ENCODE measurements around the gene KLK4. TPM values are rescaled to one million over a fixed set of nuclear protein-coding genes. Genes with fewer than 3 reads are reported as not detected.

KLK4 gene
- total RNA-seq, 1 experiment from 2014 or later, result 0.48 TPM

DNA sequence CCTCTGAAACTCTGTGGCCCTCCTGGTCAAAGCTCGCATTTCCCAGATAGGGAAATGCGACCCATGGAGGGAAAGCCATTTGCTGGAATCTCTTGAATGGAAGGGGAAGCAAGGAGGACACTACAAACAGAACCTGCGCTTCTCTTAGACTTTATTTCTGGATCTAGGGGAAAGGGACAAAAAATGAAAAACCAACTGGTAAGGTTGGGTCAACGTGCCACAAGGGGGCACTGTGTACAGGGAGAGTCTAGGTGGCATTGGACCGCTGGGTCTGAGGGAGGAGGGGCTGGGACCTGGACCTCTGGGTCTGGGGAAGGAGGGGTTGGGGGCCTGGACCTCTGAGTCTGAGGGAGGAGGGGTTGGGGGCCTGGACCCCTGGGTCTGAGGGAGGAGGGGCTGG, 5.0 kb downstream of the KLK4 start:
- H3K4me2 ChIP-seq (ENCODE audit: insufficient read depth, insufficient read length, low read length), result no peak overlapping the region
- no peaks in the 10 kb centered on the region for H3K4me1 ChIP-seq (ENCODE audit: insufficient read depth, low read length)
- no peak overlapping the region for H3K9ac ChIP-seq (ENCODE audit: extremely low read depth, insufficient read length, low read length)
- no peak overlapping the region for H3K14ac ChIP-seq (ENCODE audit: insufficient read depth, low read length)
- peaks cover 10% of the 10 kb centered on the region; the same call in 1 of the 2 replicates for H3K27me3 ChIP-seq (ENCODE audit: insufficient read depth, low read length)
- H3K4me1 Mint-ChIP-seq, result peaks cover 18 to 26% of the 10 kb centered on the region in 2 experiments
- H2BK120ac ChIP-seq (ENCODE audit: low read depth, low read length, poor library complexity, severe bottlenecking), result no peak overlapping the region
- no peak overlapping the region for H3K18ac ChIP-seq (ENCODE audit: insufficient read length, low read depth, low read length)
- no peak overlapping the region for H3K4ac ChIP-seq (ENCODE audit: low read depth, low read length)
- H3K56ac ChIP-seq (ENCODE audit: insufficient read length, low read depth, low read length), result no peak overlapping the region
- H3K23ac ChIP-seq (ENCODE audit: insufficient read length, low read depth, low read length), result no peak overlapping the region
- H2BK12ac ChIP-seq (ENCODE audit: insufficient read length, low read depth, low read length), result no peak overlapping the region
- no peak overlapping the region for H2BK20ac ChIP-seq (ENCODE audit: low read depth, low read length, poor library complexity, severe bottlenecking)
- H3K79me1 ChIP-seq (ENCODE audit: insufficient read depth, low read depth, low read length, poor library complexity, severe bottlenecking), result no peaks in the 10 kb centered on the region
- H3K9me3 Mint-ChIP-seq, result no peaks in the 10 kb centered on the region; a peak in 1 of 5 replicates
- H3K79me2 ChIP-seq (ENCODE audit: insufficient read depth, low read length), result no peaks in the 10 kb centered on the region
- H3K27me3 Mint-ChIP-seq (ENCODE audit: low read depth), result peaks cover 51% of the 10 kb centered on the region
- no peak overlapping the region for H2AFZ ChIP-seq (ENCODE audit: low read length)
- H3T11ph ChIP-seq (ENCODE audit: low read length), result no peak overlapping the region
- H3K36me3 Mint-ChIP-seq (ENCODE audit: insufficient read depth in 1 of 3, low read depth in 3 of 3), result no peaks in the 10 kb centered on the region
- no peak overlapping the region for H4K91ac ChIP-seq (ENCODE audit: insufficient read length, low read depth, low read length)
- H3K9me3 ChIP-seq (ENCODE audit: control insufficient read depth, low read depth, low read length), result no peaks in the 10 kb centered on the region
- no peak overlapping the region for H3K27ac ChIP-seq (ENCODE audit: insufficient read length, low read depth, low read length)
- H2BK5ac ChIP-seq (ENCODE audit: insufficient read length, low read length), result no peak overlapping the region
- TF ChIP-seq, protein P1, sequence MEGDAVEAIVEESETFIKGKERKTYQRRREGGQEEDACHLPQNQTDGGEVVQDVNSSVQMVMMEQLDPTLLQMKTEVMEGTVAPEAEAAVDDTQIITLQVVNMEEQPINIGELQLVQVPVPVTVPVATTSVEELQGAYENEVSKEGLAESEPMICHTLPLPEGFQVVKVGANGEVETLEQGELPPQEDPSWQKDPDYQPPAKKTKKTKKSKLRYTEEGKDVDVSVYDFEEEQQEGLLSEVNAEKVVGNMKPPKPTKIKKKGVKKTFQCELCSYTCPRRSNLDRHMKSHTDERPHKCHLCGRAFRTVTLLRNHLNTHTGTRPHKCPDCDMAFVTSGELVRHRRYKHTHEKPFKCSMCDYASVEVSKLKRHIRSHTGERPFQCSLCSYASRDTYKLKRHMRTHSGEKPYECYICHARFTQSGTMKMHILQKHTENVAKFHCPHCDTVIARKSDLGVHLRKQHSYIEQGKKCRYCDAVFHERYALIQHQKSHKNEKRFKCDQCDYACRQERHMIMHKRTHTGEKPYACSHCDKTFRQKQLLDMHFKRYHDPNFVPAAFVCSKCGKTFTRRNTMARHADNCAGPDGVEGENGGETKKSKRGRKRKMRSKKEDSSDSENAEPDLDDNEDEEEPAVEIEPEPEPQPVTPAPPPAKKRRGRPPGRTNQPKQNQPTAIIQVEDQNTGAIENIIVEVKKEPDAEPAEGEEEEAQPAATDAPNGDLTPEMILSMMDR (conservative IDR thresholded peaks at IDR 0.05), result peak; percentile 73
- no CpG with 5 or more reads among the region's 5 CpGs for whole genome bisulfite sequencing (ENCODE audit: extremely low coverage, insufficient read length, low lambda C conversion rate)
- H3K4me3 Mint-ChIP-seq, result peak overlapping the region in 1 of 2 experiments; percentile 49; a peak in 1 of 5 replicates
- no peak overlapping the region for H4K8ac ChIP-seq (replicated peaks; ENCODE audit: insufficient read length, low read depth, low read length)
- no peak overlapping the region for H2AK5ac ChIP-seq (ENCODE audit: insufficient read length, low read length)
- DNase-seq, result peak; percentile 77
- peaks cover 7% of the 10 kb centered on the region for H3K23me2 ChIP-seq (ENCODE audit: insufficient read length, low read depth, low read length, poor library complexity, severe bottlenecking)
- H3K27ac Mint-ChIP-seq, result no peak overlapping the region
- no peaks in the 10 kb centered on the region for H4K20me1 ChIP-seq (ENCODE audit: control insufficient read depth, insufficient read depth, insufficient read length)
- H4K5ac ChIP-seq (ENCODE audit: insufficient read length, low read depth, low read length), result no peak overlapping the region
- no peak overlapping the region for H2BK15ac ChIP-seq (ENCODE audit: low read depth, low read length)

All from H9 (cell line).